ENCODE results near the gene GPR39.

Gene GPR39

DNA sequence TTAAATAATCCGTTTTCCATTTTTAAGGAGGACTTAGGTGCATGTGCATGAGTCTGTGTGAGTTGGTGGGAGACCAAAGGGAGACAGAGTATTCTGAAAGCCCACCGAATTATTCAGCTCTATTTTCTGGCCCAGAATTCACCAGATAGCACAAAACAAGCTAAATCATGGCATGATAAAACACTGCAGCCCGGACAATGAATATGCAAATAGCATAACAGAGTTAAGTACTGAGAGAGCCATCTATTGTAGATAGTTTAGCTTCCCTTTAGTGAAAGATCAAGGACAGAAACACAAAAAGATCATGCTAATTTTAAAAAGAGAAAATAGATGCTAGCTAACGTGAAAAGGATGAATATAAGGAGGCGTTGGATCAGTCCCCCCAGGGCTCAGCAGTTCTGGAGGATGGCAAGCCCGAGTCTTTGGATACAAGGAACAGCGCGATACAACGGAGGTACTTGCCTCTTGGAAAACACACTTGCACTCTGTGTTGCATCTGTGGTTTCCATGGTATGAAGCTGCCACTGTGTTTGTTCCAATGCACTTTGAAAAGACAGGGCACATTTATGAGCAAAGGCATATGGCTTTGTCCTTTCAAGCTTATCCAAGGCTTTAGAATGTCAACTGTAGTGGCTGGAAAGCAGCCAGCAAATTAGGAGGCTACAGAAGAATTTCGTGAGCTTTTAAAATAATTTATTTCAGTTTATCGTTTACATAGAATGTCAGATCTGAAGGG lies 133.5 kb downstream of the GPR39 start:
- H3K4me3 Mint-ChIP-seq = no peak overlapping the region
- peaks cover 3% of the 10 kb centered on the region for H3K36me3 Mint-ChIP-seq (ENCODE audit: insufficient read depth)
- no peaks in the 10 kb centered on the region for H3K27me3 Mint-ChIP-seq
- no peak overlapping the region for H3K27ac Mint-ChIP-seq
- no peaks in the 10 kb centered on the region for H3K4me1 Mint-ChIP-seq (ENCODE audit: low read depth in 2 of 2)
- ATAC-seq (replicated peaks) = no peak
- H3K9me3 Mint-ChIP-seq = peaks cover 0 to 7% of the 10 kb centered on the region in 2 donors
- DNase-seq = no peak

DNA sequence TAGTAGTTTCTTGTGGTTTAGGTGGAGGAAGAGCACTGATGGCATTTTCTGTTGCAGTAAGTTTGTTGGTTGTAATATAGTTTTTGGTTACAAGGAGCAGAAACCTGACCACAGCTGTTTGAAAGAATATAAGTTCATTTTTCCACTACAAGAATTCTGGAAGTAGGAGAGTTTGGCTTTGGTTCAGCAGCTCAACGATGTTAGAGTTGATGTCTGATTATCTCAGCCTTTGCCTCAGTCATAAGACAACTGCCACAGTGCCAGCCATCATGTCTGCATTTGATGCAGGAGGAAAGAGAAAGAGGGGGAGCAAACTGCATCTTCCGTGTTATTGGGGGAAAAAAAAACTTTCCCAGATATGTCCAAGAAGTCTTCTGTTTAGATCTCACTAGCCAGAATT lies 134.3 kb downstream of the GPR39 start:
- H3K9me3 Mint-ChIP-seq = peaks cover 0 to 7% of the 10 kb centered on the region in 2 donors
- H3K27ac Mint-ChIP-seq = no peak overlapping the region
- H3K4me1 Mint-ChIP-seq (ENCODE audit: low read depth in 2 of 2) = no peaks in the 10 kb centered on the region
- peaks cover 3% of the 10 kb centered on the region for H3K36me3 Mint-ChIP-seq (ENCODE audit: insufficient read depth)
- no peak overlapping the region for H3K4me3 Mint-ChIP-seq
- no peak for DNase-seq
- no peak for ATAC-seq (replicated peaks)
- no peaks in the 10 kb centered on the region for H3K27me3 Mint-ChIP-seq

DNA sequence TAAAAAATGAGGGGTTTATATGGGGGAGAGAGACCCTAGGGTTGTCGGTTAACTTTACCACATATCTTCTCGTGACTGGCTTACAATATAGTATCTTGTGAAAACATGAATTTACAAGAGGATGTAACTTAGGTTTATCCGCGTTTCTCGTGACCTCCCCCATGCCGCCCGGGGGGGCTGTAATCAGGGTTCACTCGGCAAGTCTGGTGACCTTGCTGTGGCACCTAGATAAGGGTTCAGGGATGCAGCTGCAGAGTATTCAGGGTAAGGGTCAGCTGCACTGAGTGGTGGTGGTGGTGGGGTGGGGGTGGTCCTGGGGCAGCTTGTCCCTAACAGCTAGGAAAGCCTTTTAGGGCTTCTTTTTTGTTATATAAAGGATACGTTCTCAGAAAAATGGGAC lies 141.1 kb downstream of the GPR39 start:
- Mint-ChIP-seq H3K9me3 (peaks cover 13 to 16% of the 10 kb centered on the region in 2 donors), H3K27ac (no peak overlapping the region), H3K4me3 (no peak overlapping the region), H3K36me3 (ENCODE audit: insufficient read depth) (no peaks in the 10 kb centered on the region), H3K4me1 (ENCODE audit: low read depth in 2 of 2) (no peaks in the 10 kb centered on the region), H3K27me3 (no peaks in the 10 kb centered on the region)
- ATAC-seq (replicated peaks) (no peak), DNase-seq (no peak)

DNA sequence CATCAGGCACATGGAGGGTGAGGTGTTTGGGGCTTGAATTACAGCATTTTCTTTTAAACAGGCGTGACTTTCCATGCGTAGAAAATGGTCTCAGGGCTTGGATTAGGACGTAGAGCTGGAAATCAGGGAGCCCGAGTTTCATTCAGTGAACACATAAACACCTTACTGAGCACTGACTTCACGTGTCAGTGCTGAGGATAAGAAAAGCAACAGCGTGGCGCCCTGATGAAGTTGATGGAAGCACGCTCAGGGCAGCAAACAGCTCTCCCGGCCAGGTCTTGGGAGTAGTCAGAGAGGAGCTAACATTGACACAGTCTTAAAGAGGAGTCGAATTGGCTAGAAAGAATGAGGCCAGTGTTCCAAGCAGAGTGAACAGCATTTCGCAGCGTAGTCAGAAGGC lies 142.7 kb downstream of the GPR39 start:
- no peak overlapping the region for H3K27ac Mint-ChIP-seq

DNA sequence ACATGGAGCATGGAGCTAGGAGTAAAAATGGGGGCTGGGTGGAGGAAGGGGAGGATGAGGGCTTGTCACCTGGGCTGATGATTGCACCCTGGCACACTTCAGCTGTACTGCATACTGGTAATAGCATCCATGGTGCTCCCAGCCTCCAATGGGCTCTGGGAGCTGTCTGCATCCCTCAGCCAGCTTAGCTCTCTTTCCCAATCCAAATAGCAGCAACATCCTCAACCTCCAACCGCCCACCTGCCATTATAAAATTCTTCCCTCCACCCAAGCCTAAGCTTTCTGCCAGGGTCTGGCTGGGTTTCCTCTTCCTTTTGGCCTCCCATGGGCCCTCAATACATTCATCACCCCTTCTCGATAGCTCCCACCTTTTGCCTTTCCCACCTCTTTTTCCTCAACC lies 143.3 kb downstream of the GPR39 start:
- no peaks in the 10 kb centered on the region for H3K27me3 Mint-ChIP-seq
- H3K4me1 Mint-ChIP-seq (ENCODE audit: low read depth in 2 of 2) = no peaks in the 10 kb centered on the region
- peaks cover 13 to 23% of the 10 kb centered on the region in 2 donors for H3K9me3 Mint-ChIP-seq
- ATAC-seq (replicated peaks) (no peak), DNase-seq (no peak)
- no peaks in the 10 kb centered on the region for H3K36me3 Mint-ChIP-seq (ENCODE audit: insufficient read depth)
- no peak overlapping the region for H3K27ac Mint-ChIP-seq
- no peak overlapping the region for H3K4me3 Mint-ChIP-seq

More for the DNA sequence above, 142.7 kb downstream of the GPR39 start:
- peaks cover 13 to 19% of the 10 kb centered on the region in 2 donors for H3K9me3 Mint-ChIP-seq
- H3K4me1 Mint-ChIP-seq (ENCODE audit: low read depth in 2 of 2) = no peaks in the 10 kb centered on the region
- no peak overlapping the region for H3K4me3 Mint-ChIP-seq
- no peaks in the 10 kb centered on the region for H3K27me3 Mint-ChIP-seq
- H3K36me3 Mint-ChIP-seq (ENCODE audit: insufficient read depth) = no peaks in the 10 kb centered on the region
- ATAC-seq (replicated peaks) (no peak), DNase-seq (no peak)

DNA sequence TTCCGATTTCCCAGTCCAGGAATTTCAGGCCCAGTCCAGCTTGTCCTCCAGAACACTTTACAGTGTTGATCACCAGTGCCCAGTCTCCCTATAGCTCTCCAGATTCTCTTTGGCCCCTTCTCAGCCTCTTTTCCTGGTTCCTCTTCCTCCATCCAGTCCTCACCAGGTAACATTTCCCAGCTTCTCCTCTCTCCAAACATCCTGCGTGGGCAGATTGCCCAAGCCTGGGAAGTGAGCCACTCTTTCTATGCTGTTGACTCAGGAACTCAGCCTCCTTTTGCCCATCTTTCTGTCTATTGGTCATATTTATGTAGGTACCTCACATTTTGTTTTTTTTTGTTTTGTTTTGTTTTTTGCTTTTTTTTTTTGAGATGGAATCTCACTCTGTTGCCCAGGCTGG lies 144.0 kb downstream of the GPR39 start:
- no peak for ATAC-seq (replicated peaks)
- H3K4me1 Mint-ChIP-seq (ENCODE audit: low read depth in 2 of 2) = no peaks in the 10 kb centered on the region
- no peaks in the 10 kb centered on the region for H3K36me3 Mint-ChIP-seq (ENCODE audit: insufficient read depth)
- H3K4me3 Mint-ChIP-seq = no peak overlapping the region
- no peaks in the 10 kb centered on the region for H3K27me3 Mint-ChIP-seq
- peaks cover 13 to 23% of the 10 kb centered on the region in 2 donors for H3K9me3 Mint-ChIP-seq
- no peak overlapping the region for H3K27ac Mint-ChIP-seq
- DNase-seq = no peak

DNA sequence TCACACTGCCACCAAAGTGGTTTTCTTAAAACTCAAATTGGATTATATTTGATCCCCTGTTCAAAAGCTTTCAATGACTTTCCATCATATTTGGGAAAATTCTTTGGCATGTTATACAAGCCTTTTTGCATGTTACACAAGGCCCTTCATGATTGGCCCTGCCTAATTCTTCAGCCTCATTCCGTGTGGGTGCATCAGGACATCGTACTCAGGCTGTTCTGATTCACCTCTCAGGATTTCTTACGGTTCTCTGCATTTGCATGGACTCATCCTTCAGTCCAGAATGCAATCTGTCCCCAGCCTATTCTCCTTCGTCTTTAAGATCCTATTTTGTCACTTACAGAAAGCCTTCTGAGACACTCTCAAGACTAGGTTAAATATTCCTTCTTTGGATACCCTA lies 145.6 kb downstream of the GPR39 start:
- H3K36me3 Mint-ChIP-seq (ENCODE audit: insufficient read depth) = no peaks in the 10 kb centered on the region
- DNase-seq = no peak
- no peak overlapping the region for H3K4me3 Mint-ChIP-seq
- H3K27me3 Mint-ChIP-seq = no peaks in the 10 kb centered on the region
- no peak overlapping the region for H3K27ac Mint-ChIP-seq
- H3K4me1 Mint-ChIP-seq (ENCODE audit: low read depth in 2 of 2) = no peaks in the 10 kb centered on the region
- peaks cover 17 to 23% of the 10 kb centered on the region in 2 donors for H3K9me3 Mint-ChIP-seq
- no peak for ATAC-seq (replicated peaks)

DNA sequence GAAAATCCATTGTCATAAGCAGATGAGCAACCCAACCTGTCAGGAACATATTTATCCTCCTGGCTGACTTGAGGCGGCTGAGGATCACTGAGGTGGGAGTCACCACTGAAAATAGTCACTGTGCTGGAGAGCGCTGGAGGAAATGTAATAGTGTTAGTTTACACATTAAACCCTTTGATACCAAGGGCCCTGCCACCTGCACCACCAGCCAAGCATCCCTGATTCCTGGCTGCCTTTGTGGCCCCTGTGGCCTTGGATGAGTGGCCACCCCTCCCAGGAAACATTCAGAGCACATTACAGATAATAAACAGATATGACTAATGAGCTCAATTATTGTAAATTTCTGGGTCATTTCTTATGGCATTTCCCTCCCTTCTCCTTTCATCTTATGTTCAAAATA lies 147.5 kb downstream of the GPR39 start:
- Mint-ChIP-seq H3K4me1 (ENCODE audit: low read depth in 2 of 2) (no peaks in the 10 kb centered on the region), H3K4me3 (no peak overlapping the region), H3K36me3 (ENCODE audit: insufficient read depth) (no peaks in the 10 kb centered on the region), H3K27ac (no peak overlapping the region), H3K9me3 (peaks cover 22 to 31% of the 10 kb centered on the region in 2 donors), H3K27me3 (no peaks in the 10 kb centered on the region)
- ATAC-seq (replicated peaks) (no peak), DNase-seq (no peak)

DNA sequence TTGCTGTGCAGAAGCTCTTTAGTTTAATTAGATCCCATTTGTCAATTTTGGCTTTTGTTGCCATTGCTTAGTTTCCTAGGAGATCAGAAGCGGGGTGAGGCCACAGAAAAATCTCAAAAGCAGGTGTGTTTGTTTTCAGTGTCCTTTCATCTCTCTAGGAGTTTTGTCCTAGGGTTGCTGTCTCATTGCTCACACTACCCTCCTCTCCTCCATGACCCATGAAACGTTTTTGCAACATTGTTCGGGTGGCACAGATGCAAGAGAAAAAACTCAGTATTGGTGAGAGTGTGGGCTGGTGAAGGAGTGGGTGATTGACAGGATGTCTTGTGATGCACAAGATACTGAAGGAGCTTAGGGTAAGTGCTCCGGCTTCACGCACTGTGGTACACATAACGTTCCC lies 149.8 kb downstream of the GPR39 start:
- Mint-ChIP-seq H3K4me1 (ENCODE audit: low read depth in 2 of 2) (no peaks in the 10 kb centered on the region), H3K27ac (no peak overlapping the region), H3K9me3 (peaks cover 19 to 24% of the 10 kb centered on the region in 2 donors), H3K27me3 (no peaks in the 10 kb centered on the region), H3K36me3 (ENCODE audit: insufficient read depth) (no peaks in the 10 kb centered on the region), H3K4me3 (no peak overlapping the region)
- ATAC-seq (replicated peaks) (no peak), DNase-seq (no peak)

DNA sequence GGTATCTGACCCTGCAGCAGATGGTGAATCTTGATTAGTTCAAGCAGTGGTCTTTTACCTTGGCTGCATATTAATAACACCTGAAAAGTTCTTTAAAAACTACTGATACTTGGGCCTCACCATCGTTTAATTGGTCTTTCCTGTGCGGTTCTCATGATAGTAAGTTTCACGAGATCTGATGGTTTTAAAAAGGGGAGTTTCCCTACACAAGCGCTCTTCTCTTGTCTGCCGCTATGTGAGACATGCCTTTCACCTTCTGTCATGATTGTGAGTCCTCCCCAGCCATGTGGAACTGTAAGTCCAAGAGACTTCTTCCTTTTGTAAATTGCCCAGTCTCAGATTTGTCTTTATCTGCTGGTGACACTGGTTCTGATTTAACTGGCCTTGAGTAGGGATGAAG lies 151.1 kb downstream of the GPR39 start:
- no peaks in the 10 kb centered on the region for H3K36me3 Mint-ChIP-seq (ENCODE audit: insufficient read depth)
- no peak overlapping the region for H3K4me3 Mint-ChIP-seq
- no peak overlapping the region for H3K27ac Mint-ChIP-seq
- DNase-seq = no peak
- no peaks in the 10 kb centered on the region for H3K27me3 Mint-ChIP-seq
- no peaks in the 10 kb centered on the region for H3K4me1 Mint-ChIP-seq (ENCODE audit: low read depth in 2 of 2)
- no peak for ATAC-seq (replicated peaks)
- peaks cover 15 to 23% of the 10 kb centered on the region in 2 donors for H3K9me3 Mint-ChIP-seq

DNA sequence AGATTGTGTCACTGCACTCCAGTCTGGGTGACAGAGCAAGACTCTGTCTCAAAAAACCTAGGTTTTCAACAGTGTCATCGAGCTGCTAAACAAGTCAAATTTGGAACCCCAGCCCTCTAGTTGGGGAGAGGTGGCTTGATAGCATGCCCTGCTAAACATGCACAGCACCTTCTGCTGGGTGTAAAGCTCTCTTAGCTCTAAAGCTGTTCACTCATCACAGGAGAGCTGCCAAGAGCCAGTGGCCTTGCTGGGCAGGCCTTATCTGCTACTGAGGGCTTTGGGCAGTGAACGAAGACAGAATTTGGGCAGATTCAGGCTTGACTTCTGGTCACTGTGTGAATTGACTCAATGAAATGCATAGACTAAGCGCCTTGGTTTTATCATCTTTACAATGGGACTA lies 152.1 kb downstream of the GPR39 start:
- Mint-ChIP-seq H3K4me3 (no peak overlapping the region), H3K27me3 (no peaks in the 10 kb centered on the region), H3K27ac (no peak overlapping the region), H3K4me1 (ENCODE audit: low read depth in 2 of 2) (no peaks in the 10 kb centered on the region), H3K36me3 (ENCODE audit: insufficient read depth) (no peaks in the 10 kb centered on the region), H3K9me3 (peaks cover 15 to 23% of the 10 kb centered on the region in 2 donors)
- DNase-seq (no peak), ATAC-seq (replicated peaks) (no peak)

DNA sequence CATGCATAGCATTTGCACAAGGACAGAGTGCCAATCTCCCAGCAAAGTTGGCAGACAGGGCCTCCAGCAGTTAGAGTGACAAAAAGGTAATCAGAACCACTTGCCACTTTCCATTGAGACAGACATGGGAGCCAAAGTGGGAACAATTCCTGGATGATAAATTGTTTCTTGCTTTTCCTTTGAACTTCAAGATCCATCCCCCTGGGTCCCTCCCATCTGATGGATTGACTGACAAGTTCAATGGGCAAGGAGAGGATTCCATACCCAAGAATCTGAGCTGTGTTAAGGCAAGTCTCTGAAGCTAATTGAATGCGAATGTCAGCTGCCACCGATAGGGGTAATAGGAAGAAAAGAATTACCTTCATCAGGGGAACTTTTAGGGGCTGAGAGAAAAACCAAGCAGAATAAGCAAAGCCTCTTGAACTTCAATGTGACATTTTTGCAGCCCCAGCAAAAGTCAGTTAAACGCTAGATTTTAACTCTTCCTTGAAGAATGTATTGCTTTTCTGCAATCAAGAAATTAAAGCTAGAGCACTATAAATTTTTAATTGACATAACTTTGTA lies 156.9 kb downstream of the GPR39 start:
- Mint-ChIP-seq H3K9me3 (peaks cover 7 to 9% of the 10 kb centered on the region in 2 donors), H3K27me3 (no peaks in the 10 kb centered on the region), H3K4me1 (ENCODE audit: low read depth in 2 of 2) (no peaks in the 10 kb centered on the region), H3K36me3 (ENCODE audit: insufficient read depth) (no peaks in the 10 kb centered on the region), H3K27ac (no peak overlapping the region), H3K4me3 (no peak overlapping the region)
- DNase-seq = no peak
- ATAC-seq (replicated peaks) = no peak

DNA sequence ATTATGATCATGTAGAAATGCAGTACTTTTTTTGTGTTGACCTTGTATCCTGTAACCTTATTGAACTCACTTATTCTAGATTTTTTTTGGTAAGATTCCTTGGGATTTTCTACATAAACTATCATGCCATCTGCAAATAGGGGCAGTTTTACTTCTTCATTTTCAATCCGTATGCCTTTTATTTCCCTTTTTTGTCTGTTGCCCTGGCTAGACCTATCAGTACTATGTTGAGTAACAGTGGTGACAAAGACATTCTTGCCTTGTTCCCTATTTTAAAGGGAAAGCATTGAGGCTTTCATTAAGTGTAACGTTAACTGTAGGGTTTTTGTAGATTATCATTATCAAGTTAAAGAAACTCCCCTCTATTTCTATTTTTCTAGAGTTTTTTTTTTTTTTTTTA lies 161.1 kb downstream of the GPR39 start:
- DNase-seq (no peak), ATAC-seq (replicated peaks) (no peak)
- no peak overlapping the region for H3K4me3 Mint-ChIP-seq
- no peak overlapping the region for H3K27ac Mint-ChIP-seq
- no peaks in the 10 kb centered on the region for H3K4me1 Mint-ChIP-seq (ENCODE audit: low read depth in 2 of 2)
- no peaks in the 10 kb centered on the region for H3K36me3 Mint-ChIP-seq (ENCODE audit: insufficient read depth)
- H3K9me3 Mint-ChIP-seq = peaks cover 0 to 5% of the 10 kb centered on the region in 2 donors
- H3K27me3 Mint-ChIP-seq = no peaks in the 10 kb centered on the region

DNA sequence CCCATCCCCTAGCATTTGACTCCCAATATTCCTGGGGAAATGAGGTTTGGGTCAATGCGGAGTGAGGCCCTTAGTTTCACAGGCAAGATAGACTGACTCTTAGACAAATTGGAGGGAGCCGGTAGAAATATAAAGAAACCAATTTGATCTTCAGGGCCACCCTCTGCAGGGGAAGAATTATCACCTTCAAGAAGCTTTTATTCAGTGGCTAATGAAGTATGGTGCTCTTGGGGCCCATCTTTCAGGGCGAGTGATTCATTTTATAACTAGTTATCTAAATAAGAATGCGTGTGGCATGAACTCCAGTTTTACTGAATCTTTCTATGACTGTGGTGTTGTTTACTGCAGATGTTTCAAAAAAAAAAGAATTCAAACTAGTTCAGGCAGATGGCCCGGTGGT lies 165.0 kb downstream of the GPR39 start:
- ATAC-seq (replicated peaks) (no peak), DNase-seq (no peak)
- no peaks in the 10 kb centered on the region for H3K27me3 Mint-ChIP-seq
- H3K36me3 Mint-ChIP-seq (ENCODE audit: insufficient read depth) = no peaks in the 10 kb centered on the region
- no peak overlapping the region for H3K27ac Mint-ChIP-seq
- no peaks in the 10 kb centered on the region for H3K4me1 Mint-ChIP-seq (ENCODE audit: low read depth in 2 of 2)
- peaks cover 0 to 5% of the 10 kb centered on the region in 2 donors for H3K9me3 Mint-ChIP-seq
- no peak overlapping the region for H3K4me3 Mint-ChIP-seq
